PC-3 (cell line): ENCODE results near the gene JAZF1. TPM values are rescaled to one million over a fixed set of nuclear protein-coding genes. Genes with fewer than 3 reads are reported as not detected.

Experiments used
- ATAC-seq: fragments of 200-7000 bp; cut with Tn5 transposase; 2 replicates; pipeline ENCODE4 v1.9.1; 2020; ENCODE audit warnings: mild to moderate bottlenecking, moderate library complexity
- BruUV-seq: library from RNA; stranded (reverse); fragments of 400-500 nt; replicated peaks from 2 replicates; lab custom pipeline; 2021; lab: Mats Ljungman, UMichigan
- CTCF ChIA-PET: fragments of 300-600 bp; sonication (Branson Sonifier 250); formaldehyde crosslinking; loops from one replicate; lab custom pipeline; 2022; ENCODE audit warnings: antibody characterized with exemption; lab: Charles Lee
- POLR2A ChIA-PET: fragments of 300-600 bp; sonication (Branson Sonifier 250); formaldehyde crosslinking; loops from one replicate; lab custom pipeline; 2022; ENCODE audit warnings: antibody characterized with exemption; ENCODE audit not compliant: unreplicated experiment; lab: Charles Lee
- DNase-seq: peaks from one replicate; pipeline ENCODE4 v3.0.0-alpha.2; 2015
- H2AFZ ChIP-seq: fragments of 300-600 bp; sonication (generic); 2 replicates; pipeline ENCODE4 v1.6.0; 2016; ENCODE audit warnings: antibody characterized with exemption, low read length
- H3F3A ChIP-seq: fragments of 300-600 bp; sonication (generic); one replicate; pipeline ENCODE4 v1.6.0; 2017; ENCODE audit warnings: antibody characterized with exemption, low read length, control low read depth, mild to moderate bottlenecking; ENCODE audit not compliant: unreplicated experiment
- H3K27ac ChIP-seq: fragments of 300-600 bp; sonication (generic); 2 replicates; pipeline ENCODE4 v1.5.1; 2016; ENCODE audit warnings: mild to moderate bottlenecking, low read length
- H3K27me3 ChIP-seq: fragments of 300-600 bp; sonication (generic); 2 replicates; pipeline ENCODE4 v1.6.1; 2016; ENCODE audit warnings: low read length, mixed read lengths
- H3K36me3 ChIP-seq: fragments of 300-600 bp; sonication (generic); 2 replicates; pipeline ENCODE4 v1.6.1; 2016; ENCODE audit warnings: low read depth, mixed run types, low read length, mixed read lengths
- H3K4me1 ChIP-seq: fragments of 300-600 bp; sonication (generic); 2 replicates; pipeline ENCODE4 v1.5.1; 2016; ENCODE audit warnings: low read length; ENCODE audit not compliant: insufficient read depth
- H3K4me2 ChIP-seq: fragments of 300-600 bp; sonication (generic); 2 replicates; pipeline ENCODE4 v1.6.0; 2016; ENCODE audit warnings: low read length
- H3K4me3 ChIP-seq: fragments of 300-600 bp; sonication (generic); 2 replicates; pipeline ENCODE4 v1.5.1; 2016; ENCODE audit warnings: mild to moderate bottlenecking, low read length, mixed read lengths
- H3K79me2 ChIP-seq: fragments of 300-600 bp; sonication (generic); 2 replicates; pipeline ENCODE4 v1.6.1; 2017; ENCODE audit warnings: low read length, mixed read lengths
- H3K9ac ChIP-seq: fragments of 300-600 bp; sonication (generic); 2 replicates; pipeline ENCODE4 v1.6.0; 2016; ENCODE audit warnings: mild to moderate bottlenecking, low read length
- H3K9me2 ChIP-seq: fragments of 300-600 bp; sonication (generic); replicated peaks from 2 replicates; pipeline ENCODE4 v1.6.1; 2016; ENCODE audit warnings: mixed run types, low read length, mixed read lengths
- H3K9me3 ChIP-seq: fragments of 300-600 bp; sonication (generic); 2 replicates; pipeline ENCODE4 v1.6.1; 2016; ENCODE audit warnings: low read length, mixed read lengths
- H4K20me1 ChIP-seq: fragments of 300-600 bp; sonication (generic); 2 replicates; pipeline ENCODE4 v1.6.1; 2016; ENCODE audit warnings: low read length, mixed read lengths
- EZH2 ChIP-seq: fragments of 300-600 bp; sonication (generic); IDR thresholded peaks from one replicate; pipeline ENCODE4 v1.6.1; 2017; ENCODE audit warnings: antibody characterized with exemption, mild to moderate bottlenecking, low read length; ENCODE audit not compliant: unreplicated experiment
- EZH2phosphoT487 ChIP-seq: fragments of 300-600 bp; sonication (generic); IDR thresholded peaks from 2 replicates; pipeline ENCODE4 v1.6.1; 2018; ENCODE audit warnings: mild to moderate bottlenecking, antibody characterized with exemption, low read length, borderline replicate concordance
- intact Hi-C: fragments of 100-400 bp; cut with micrococcal nuclease; formaldehyde crosslinking; loops from 2 replicates; pipeline ENCODE4 v1.9.0; 2023
- total RNA-seq: library from RNA; depleted of rRNA; stranded (reverse); fragments of >200 nt; gene quantifications from 2 replicates; pipeline ENCODE4 v1.2.3, GENCODE V29; 2014
- TF ChIP-seq, protein P1 (sequence below): fragments of 300-600 bp; sonication (generic); conservative IDR thresholded peaks from 2 replicates; pipeline ENCODE4 v1.5.1; 2017; ENCODE audit warnings: antibody characterized with exemption, low read depth, mild to moderate bottlenecking, low read length

Gene JAZF1
- total RNA-seq, 1 experiment from 2014 or later, result 2.3 TPM

DNA sequence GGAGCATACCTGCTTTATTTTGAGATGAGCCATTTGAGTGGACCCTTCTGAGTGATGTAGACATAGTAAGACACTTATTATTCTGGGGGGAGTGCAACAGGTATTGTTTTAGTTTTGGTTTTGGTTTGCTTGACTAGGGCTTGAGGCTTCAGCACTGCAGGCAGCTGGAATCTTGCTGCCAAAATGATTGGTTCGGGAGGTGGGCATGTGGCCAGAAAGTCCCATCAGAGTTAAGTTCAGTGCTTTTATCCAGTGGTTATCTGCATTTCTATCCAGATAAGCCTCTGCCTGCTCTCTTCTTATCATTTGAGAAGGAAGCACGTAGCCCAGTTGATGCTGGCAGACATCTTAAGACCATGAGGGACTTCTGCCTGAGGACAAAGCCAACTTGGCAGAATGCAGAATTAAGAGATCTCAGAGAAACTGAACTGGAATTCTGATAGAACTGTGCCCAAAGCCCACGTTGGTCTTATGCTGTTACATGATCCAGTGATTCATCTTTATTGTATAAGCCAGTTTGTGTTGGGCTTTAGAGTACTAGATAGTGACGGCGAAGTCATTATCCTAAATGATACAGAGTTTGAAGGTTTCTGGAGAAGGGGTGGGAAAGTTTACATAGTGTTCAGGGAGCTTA lies 9.6 kb upstream of the JAZF1 start:
- ATAC-seq, result no peak
- CTCF ChIA-PET, result no interaction called here
- no peaks in the 10 kb centered on the region for H4K20me1 ChIP-seq

DNA sequence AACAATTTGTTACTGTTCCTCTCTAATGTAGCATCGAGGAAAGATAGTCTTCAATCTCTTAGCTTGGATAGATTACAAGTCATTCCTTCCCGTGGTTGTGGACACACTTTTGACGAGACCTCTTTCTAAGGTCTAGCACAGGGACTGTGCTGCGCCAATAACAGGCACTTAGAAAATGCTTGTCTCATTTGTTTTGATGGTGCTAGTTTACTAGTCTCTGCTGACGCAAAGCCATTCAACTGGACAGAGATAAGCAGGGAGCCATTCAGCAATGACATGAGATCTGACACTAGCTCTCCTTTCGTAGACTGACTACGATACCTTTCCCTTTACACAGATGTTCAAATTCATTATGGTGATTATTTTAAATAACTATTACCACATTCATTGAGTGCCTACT lies 6.4 kb upstream of the JAZF1 start:
- Histone ChIP-seq H3K9me2 (no peaks in the 10 kb centered on the region), H3K27ac (no peak overlapping the region)
- TF ChIP-seq, protein P1, sequence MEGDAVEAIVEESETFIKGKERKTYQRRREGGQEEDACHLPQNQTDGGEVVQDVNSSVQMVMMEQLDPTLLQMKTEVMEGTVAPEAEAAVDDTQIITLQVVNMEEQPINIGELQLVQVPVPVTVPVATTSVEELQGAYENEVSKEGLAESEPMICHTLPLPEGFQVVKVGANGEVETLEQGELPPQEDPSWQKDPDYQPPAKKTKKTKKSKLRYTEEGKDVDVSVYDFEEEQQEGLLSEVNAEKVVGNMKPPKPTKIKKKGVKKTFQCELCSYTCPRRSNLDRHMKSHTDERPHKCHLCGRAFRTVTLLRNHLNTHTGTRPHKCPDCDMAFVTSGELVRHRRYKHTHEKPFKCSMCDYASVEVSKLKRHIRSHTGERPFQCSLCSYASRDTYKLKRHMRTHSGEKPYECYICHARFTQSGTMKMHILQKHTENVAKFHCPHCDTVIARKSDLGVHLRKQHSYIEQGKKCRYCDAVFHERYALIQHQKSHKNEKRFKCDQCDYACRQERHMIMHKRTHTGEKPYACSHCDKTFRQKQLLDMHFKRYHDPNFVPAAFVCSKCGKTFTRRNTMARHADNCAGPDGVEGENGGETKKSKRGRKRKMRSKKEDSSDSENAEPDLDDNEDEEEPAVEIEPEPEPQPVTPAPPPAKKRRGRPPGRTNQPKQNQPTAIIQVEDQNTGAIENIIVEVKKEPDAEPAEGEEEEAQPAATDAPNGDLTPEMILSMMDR, result no peak
- no peak for TF ChIP-seq EZH2
- TF ChIP-seq EZH2phosphoT487, result no peak

More for the DNA sequence above, 9.6 kb upstream of the JAZF1 start:
- BruUV-seq, result no TSS peak
- Histone ChIP-seq H3K9me3 (no peaks in the 10 kb centered on the region), H2AFZ (no peak overlapping the region), H3K27ac (no peak overlapping the region), H3K9me2 (no peaks in the 10 kb centered on the region), H3K4me1 (no peaks in the 10 kb centered on the region), H3K4me3 (no peak overlapping the region), H3K36me3 (no peaks in the 10 kb centered on the region), H3K79me2 (no peaks in the 10 kb centered on the region), H3K9ac (no peak overlapping the region), H3F3A (no peaks in the 10 kb centered on the region), H3K27me3 (peaks cover 10% of the 10 kb centered on the region), H3K4me2 (no peak overlapping the region)
- TF ChIP-seq EZH2 (no peak), EZH2phosphoT487 (no peak)
- TF ChIP-seq, protein P1, result no peak
- POLR2A ChIA-PET, result no interaction called here
- DNase-seq, result no peak
- intact Hi-C loops, result no loop called here

DNA sequence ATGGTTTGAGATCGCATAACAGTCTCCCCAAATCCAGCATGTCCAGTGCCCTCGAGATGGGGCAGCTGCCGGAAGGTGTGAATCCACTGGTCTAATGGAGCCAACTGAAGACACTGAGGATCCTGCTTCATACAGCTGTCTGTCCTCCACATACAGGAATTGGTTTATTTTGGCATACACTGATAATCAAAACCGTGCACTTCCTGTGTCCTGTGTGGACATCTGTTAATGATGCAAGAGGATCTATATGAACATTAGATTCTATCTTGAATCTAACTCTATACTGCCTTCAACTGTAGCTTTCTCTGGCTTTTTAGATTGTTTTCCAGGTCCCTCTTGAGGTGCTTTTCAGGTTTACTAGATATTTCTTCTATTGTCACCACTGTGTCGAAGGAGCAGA lies 3.0 kb upstream of the JAZF1 start:
- no peak overlapping the region for H3K27ac ChIP-seq
- no peak for DNase-seq
- H3K79me2 ChIP-seq, result peaks cover 7% of the 10 kb centered on the region; the same call in 1 of the 2 replicates
- no peaks in the 10 kb centered on the region for H3F3A ChIP-seq
- ChIA-PET POLR2A (no interaction called here), CTCF (interaction anchor here (0.5 kb wide), 1 partner anchor 122 kb away, joined by 5 read pairs; no protein-coding TSS in a partner anchor)
- H3K9me2 ChIP-seq, result no peaks in the 10 kb centered on the region
- no peaks in the 10 kb centered on the region for H3K9me3 ChIP-seq
- no TSS peak for BruUV-seq
- no peak overlapping the region for H3K9ac ChIP-seq
- H3K27me3 ChIP-seq, result no peaks in the 10 kb centered on the region
- no peaks in the 10 kb centered on the region for H3K36me3 ChIP-seq
- TF ChIP-seq, protein P1, result no peak
- TF ChIP-seq EZH2phosphoT487, result no peak
- TF ChIP-seq EZH2, result no peak
- H4K20me1 ChIP-seq, result no peaks in the 10 kb centered on the region
- no peak overlapping the region for H3K4me3 ChIP-seq
- no peak overlapping the region for H2AFZ ChIP-seq
- no peak overlapping the region for H3K4me2 ChIP-seq
- no peak for ATAC-seq
- peaks cover 10% of the 10 kb centered on the region for H3K4me1 ChIP-seq
- intact Hi-C loops, result no loop called here

More for the DNA sequence above, 6.4 kb upstream of the JAZF1 start:
- Histone ChIP-seq H2AFZ (no peak overlapping the region), H3K27me3 (peaks cover 10% of the 10 kb centered on the region), H3K4me2 (no peak overlapping the region), H3K79me2 (no peaks in the 10 kb centered on the region), H3K9me3 (no peaks in the 10 kb centered on the region), H4K20me1 (no peaks in the 10 kb centered on the region), H3K36me3 (no peaks in the 10 kb centered on the region), H3F3A (no peaks in the 10 kb centered on the region), H3K9ac (no peak overlapping the region), H3K4me1 (no peaks in the 10 kb centered on the region), H3K4me3 (no peak overlapping the region)
- intact Hi-C loops, result no loop called here
- no peak for ATAC-seq
- BruUV-seq, result no TSS peak
- CTCF ChIA-PET, result no interaction called here
- POLR2A ChIA-PET, result no interaction called here
- DNase-seq, result no peak
